Erythroblast (primary cell): ENCODE data around the gene APOBEC3A.

ENCODE experiments used
- GATA1 ChIP-seq: IDR thresholded peaks from 2 replicates; pipeline ENCODE4 v1.6.1; 2011; ENCODE audit warnings: low read depth, mild to moderate bottlenecking, control low read depth, low read length, moderate library complexity
- POLR2A ChIP-seq: IDR thresholded peaks from 2 replicates; pipeline ENCODE4 v1.6.1; 2011; ENCODE audit warnings: mild to moderate bottlenecking, low read length

DNA sequence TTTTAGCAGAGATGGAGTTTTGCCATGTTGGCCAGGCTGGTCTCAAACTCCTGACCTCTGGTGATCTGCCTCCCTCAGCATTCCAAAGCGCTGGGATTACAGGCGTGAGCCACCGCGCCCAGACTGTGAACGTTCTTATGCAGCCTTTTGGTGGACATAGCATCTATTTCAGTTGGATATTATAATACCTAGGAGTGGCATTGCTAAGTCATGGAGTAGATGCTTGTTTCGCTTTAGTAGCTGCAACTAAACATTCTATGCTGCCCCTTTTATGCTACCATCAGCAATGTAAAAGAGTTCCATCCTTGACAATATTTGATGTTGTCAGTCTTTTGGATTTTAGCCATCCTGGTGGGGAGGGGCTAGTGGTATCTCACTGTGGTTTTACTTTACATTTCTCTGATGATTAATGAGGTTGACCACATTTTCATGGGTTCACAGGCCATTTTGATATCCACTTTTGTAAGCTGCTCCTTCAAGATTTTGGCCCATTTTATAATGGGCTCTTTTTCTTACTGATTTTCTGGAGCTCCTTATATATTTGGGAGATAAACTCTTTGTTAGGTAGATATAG lies 16.5 kb upstream of the APOBEC3A start:
- TF ChIP-seq POLR2A, result no peak
- TF ChIP-seq GATA1, result no peak
